Epithelial cell of esophagus (primary cell): ENCODE data around the gene SSC5D.
"Not testable (repeated sequence)": the region's sequence is repeated elsewhere in the genome, so short reads cannot be mapped to it uniquely, and the experiment has no call there.

Experiments
- DNase-seq: peaks from one replicate; pipeline ENCODE4 v3.0.0; 2010; ENCODE audit warnings: low read depth
- H3K4me3 ChIP-seq: 2 replicates; pipeline ENCODE4 v1.5.1; 2011; ENCODE audit warnings: mild to moderate bottlenecking, low read length, control low read depth
- TF ChIP-seq, protein P1 (sequence below): IDR thresholded peaks from 2 replicates; pipeline ENCODE4 v1.5.1; 2011; ENCODE audit warnings: low read depth, mild to moderate bottlenecking, low read length, control low read depth, inconsistent platforms; ENCODE audit not compliant: insufficient read depth; ENCODE audit errors: missing control alignments

The SSC5D gene

DNA sequence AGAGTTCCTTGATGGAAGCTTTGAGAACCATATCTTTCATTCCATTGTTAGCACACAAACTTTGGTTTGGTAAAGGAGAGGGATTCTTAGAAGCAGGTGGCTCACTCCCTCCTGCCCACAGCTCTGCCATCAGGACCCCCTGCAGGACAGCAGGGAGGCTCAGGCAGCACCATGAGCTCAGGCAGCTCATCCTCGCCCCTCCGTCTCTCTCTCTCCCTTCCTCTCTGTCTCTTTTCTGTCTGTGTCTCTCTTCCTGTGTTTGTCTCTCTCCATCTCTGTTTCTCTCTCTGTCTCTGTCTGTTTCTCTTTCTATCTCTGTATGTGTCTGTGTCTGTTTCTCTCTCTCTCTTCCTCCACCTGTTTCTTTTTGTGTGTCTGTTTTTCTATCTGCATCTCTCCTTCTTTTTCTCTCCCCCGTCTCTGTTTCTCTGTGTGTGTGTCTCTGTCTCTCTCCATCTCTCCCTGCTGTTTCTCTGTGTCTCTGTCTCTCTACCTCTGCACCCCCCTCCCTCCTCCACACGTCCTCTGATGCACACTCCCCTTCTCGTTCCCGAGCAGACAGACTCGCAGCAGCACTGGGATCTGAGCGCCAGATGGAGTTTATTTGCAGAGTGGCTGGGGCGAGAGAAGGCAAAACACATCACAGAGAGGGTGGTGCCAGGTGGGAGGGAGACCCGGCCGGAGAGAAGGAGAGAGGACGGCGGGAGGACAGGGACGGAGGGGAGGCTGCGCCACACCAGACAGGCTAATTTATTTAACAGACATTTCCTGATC lies 40.0 kb downstream of the SSC5D start:
- no peak overlapping the region for H3K4me3 ChIP-seq
- no peak for DNase-seq

DNA sequence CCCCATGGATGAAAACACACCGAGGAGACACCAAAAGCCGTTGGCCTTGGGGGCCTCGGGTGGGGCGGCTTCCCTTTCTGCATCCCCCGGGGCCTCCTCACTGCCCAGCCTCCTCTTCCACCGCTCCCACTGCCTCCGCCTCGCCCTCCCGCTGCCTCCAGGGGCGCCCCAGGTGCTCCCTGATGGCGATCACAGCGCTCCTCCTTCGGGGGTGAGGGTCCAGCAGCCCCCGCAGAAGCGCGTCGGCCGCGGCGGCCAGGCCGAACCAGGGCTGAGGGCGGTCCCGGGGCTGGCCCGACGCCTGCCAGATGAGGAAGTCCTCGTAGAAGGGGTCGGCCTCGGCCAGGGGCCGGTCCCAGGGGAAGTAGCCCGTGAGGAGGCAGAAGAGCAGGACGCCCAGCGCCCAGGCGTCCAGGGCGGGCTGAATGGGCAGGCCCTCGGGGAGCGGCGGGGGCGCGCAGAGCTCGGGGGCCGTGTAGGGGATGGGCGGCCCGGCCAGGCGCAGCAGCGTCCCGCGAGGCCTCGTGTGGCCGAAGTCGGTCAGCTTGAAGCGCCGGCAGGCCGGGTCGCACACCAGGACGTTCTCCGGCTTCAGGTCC lies 41.5 kb downstream of the SSC5D start:
- DNase-seq: no peak
- H3K4me3 ChIP-seq: no peak overlapping the region
- TF ChIP-seq, protein P1, sequence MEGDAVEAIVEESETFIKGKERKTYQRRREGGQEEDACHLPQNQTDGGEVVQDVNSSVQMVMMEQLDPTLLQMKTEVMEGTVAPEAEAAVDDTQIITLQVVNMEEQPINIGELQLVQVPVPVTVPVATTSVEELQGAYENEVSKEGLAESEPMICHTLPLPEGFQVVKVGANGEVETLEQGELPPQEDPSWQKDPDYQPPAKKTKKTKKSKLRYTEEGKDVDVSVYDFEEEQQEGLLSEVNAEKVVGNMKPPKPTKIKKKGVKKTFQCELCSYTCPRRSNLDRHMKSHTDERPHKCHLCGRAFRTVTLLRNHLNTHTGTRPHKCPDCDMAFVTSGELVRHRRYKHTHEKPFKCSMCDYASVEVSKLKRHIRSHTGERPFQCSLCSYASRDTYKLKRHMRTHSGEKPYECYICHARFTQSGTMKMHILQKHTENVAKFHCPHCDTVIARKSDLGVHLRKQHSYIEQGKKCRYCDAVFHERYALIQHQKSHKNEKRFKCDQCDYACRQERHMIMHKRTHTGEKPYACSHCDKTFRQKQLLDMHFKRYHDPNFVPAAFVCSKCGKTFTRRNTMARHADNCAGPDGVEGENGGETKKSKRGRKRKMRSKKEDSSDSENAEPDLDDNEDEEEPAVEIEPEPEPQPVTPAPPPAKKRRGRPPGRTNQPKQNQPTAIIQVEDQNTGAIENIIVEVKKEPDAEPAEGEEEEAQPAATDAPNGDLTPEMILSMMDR: no peak

More for the DNA sequence above, 40.0 kb downstream of the SSC5D start:
- TF ChIP-seq, protein P1: no peak

DNA sequence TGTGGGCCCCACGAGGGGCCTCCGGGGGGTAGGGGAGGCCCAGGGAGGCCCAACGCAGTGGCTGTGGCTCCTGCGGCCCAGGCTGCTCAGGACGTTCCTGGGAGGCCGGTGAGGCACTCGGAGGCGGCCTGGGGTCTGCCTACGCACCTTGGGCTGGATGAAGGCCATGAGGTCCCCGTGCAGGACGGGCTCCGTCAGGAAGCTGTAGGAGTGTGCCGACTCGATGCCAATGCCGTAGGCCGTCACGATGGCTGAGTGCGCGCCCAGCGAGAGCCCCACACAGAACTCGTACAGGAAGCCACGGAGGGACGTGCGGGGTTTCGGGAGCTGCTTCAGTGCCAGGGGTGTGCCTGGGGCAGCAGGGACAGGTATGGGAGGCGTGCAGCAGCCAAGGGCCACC lies 42.8 kb downstream of the SSC5D start:
- no peak overlapping the region for H3K4me3 ChIP-seq
- no peak for DNase-seq
- TF ChIP-seq, protein P1: no peak

DNA sequence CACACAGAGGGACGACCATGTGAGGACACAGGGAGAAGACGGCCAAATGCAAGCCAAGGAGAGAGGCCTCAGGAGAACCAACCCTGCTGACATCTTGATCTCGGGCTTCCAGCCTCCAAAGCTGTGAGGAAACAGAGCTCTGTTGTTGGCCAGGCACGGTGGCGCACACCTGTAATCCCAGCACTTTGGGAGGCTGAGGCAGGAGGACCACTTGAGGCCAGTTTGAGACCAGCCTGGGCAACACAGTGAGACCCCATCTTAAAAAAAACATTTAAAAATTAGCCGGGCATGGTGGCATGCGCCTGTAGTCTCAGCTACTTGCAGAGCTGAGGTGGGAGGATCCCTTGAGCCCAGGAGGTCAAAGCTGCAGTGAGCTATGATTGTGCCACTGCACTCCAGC lies 46.0 kb downstream of the SSC5D start:
- DNase-seq, H3K4me3 ChIP-seq: not testable (repeated sequence)

DNA sequence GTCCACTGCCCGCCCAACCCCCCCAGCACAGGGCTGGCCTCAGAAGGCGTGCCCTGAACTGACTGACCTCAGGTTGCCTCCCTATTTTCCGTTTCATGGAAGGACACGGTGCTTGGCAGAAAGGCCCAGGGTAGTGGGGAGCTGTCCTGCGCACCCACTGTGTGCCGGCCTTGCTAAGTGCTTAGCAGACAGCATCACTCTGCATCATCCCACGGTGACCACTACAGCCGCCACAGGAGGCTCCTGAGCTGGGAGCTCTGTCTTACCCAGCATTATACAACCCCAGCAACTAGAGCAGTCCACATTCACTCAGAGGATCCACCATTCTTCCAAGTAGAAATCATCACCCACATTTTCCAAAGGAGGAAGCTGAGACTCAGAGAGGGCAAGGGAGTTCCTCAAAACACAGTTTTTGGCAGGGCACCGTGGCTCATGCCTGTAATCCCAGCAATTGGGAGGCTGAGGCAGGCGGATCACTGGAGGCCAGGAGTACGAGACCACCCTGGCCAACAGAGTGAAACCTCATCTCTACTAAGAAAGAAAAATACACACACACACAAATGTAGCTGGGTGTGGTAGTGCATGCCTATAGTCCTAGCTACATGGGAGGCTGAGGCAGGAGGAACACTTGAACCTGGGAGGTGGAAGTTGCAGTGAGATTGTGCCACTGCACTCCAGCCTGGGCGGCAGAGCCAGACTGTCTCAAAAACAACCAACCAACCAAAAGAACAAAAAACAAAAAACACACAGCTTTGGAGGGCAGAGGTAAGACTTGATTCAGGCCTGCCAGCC lies 47.1 kb downstream of the SSC5D start:
- DNase-seq: no peak
- no peak overlapping the region for H3K4me3 ChIP-seq
- TF ChIP-seq, protein P1: no peak

DNA sequence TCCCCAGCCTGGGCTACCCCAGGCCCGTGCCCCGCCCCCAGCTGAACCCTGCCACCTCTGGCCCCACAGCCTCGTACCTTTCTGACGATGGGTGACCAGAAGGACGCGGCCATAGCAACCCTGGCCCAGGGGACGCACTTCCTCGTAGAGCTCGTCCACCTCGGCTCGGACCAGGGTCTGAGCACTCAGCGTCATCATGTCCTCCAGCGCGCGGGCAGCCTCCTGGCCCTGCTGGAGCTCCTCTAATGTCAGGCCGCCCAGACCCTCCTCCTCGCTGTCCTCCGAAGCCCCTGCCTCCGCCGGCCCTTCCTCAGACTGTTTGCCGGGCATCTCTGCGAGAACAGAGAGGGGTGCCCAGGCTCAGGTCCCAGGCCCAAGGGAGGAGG lies 47.7 kb downstream of the SSC5D start:
- TF ChIP-seq, protein P1: no peak
- DNase-seq: no peak
- no peak overlapping the region for H3K4me3 ChIP-seq

DNA sequence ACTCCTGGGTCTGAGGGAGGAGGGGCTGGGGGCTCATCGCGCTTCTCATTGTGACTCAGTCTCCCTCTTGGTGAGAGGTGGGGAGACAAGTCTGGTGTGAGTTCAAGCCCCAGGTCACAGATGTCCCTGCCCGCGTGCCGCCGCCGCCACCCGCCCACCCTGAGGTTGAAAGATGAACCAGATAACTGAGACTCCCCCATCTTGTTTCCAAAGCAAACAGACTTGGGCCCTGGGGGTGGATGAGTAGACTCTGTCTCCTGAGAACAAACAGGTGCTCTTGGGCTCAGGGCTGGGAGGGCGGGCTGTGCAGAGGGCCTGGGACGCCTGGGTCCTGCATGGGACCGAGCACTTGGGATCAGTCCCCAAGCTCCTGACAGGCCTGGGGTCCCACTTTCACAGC lies 48.1 kb downstream of the SSC5D start:
- H3K4me3 ChIP-seq: no peak overlapping the region
- DNase-seq: no peak
- TF ChIP-seq, protein P1: no peak
